NCI-H446 (cell line): ENCODE data around the gene HSH2D.

Source experiments
- DNase-seq, 2 experiments: peaks; one replicate each; lab custom pipeline; 2025; lab: John Stamatoyannopoulos, UW

HSH2D gene

DNA sequence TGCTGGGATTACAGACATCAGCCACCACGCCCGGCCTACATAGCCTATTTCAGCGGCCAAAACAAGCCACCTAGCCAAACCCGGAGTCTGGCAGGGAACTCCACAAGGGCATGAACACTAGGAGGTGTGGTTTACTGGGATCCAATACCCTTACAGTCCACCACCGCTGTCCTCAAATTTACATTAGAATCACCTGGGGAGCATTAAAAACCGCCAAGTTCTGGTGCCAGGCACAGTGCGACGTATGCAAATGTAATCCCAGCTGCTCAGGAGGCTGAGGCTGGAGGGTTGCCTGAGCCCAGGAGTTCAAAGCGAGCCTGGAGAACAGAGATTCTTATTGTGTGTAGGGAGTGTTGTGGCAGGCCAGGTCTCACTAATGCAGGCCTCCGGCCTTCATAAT lies 50.0 kb downstream of the HSH2D start:
- DNase-seq = no peak

DNA sequence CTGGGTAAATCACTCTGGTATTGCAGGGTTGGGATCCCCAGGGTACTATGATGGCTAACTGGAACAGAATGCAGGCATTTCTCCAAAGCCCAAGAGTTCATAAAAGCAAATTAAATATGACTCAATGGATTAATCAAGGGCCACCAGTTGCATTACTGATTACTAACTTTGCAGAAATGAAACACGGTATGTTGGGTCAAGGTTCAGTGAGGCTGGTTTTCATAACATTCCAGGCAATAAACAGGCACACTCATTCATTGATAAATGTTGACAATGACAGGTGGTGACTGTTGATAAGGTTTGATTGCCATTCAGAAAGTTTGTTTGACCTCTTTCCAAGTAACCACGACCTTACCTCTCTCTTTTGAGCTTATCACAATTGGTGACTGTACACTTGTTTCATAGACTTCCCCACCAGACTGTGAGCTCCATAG lies 53.7 kb downstream of the HSH2D start:
- no peak for DNase-seq

DNA sequence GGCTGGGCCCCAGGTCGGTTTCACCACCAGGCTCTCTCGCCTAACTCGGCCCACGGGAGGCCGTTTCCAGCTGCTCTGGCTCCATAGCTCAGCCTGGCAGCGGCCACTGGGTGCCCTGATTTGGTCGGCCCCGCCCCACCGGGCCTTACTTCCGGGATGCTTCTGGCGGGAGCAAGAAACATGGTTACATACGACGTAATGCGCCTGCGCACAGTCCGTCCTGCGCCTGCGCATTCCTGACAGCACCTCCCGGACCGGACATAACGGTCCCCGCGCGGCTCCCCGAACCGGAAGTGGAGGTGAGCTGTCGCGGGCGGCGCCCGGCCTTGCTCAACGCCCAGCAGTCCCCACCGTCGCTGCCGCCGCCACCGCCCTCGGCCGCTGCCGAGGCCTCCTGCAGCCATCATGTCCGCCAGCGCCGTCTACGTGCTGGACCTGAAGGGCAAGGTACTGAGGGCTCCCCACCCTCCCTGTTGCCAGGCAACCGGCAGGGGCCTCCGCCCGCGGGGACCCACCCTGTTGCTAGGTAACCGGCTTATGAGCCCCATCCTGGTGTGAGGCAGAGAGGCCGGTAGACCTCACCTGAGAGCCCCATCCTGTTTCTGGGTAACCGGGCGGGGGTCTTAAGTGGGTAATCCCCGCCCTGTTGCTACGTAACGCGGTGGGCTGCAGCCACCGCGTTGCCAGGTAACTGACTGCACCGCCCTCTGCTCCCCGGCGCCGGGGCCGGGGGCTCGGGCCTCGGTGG lies 54.3 kb downstream of the HSH2D start, which contains the start of gene AP1M1:
Gene AP1M1, plus strand, starts transcription at position 290 of the 748 bp plus-strand sequence. Its CDS starts 116 bp downstream, at position 406.
- DNase-seq = peak; percentile 95 to 99

DNA sequence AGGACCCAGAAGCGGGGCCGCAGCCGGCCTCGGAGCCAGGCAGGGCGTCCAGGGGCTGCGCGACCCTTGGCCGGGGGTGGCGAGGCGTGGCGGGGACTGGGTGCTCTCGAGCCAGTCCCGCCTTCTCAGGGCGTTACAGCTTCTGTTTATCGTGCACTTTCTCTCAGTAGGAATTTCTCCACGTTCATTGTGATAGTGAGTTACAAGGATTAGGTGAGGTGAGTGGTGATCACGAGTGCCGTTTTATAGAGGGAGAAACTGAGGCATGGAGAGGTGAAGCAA lies 54.8 kb downstream of the HSH2D start:
- no peak for DNase-seq

DNA sequence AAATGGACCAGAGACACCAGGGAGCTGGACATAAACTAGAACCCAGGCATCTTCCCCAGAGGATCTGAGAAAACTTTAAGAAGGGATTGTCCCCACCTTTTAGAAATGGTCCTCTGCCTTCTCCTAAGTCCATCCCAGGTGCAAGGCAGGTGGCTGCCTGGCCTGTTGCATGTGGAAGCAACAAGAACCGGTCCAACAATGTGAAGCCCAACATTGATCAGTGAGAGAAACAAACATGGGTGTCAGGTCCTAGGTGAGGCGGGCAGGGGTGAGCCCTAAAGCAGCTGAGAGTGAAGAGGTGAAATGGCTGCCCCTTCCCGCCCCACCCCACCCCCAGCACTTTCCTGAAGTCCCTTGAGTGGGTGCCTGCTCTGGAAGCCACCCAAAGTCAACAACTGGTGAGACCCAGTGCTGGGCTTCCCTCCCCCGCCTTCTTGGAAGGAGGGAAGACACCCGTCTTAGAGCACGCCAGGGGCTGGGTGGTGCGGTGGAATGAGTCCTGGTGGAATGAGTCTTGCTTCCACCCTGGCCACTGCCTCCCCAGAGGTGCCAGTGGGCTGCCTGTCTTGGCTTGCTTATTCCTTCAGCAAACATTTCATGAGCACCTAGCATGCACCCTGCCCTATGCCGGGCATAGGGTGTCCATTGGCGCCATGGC lies 55.9 kb downstream of the HSH2D start:
- no peak for DNase-seq

DNA sequence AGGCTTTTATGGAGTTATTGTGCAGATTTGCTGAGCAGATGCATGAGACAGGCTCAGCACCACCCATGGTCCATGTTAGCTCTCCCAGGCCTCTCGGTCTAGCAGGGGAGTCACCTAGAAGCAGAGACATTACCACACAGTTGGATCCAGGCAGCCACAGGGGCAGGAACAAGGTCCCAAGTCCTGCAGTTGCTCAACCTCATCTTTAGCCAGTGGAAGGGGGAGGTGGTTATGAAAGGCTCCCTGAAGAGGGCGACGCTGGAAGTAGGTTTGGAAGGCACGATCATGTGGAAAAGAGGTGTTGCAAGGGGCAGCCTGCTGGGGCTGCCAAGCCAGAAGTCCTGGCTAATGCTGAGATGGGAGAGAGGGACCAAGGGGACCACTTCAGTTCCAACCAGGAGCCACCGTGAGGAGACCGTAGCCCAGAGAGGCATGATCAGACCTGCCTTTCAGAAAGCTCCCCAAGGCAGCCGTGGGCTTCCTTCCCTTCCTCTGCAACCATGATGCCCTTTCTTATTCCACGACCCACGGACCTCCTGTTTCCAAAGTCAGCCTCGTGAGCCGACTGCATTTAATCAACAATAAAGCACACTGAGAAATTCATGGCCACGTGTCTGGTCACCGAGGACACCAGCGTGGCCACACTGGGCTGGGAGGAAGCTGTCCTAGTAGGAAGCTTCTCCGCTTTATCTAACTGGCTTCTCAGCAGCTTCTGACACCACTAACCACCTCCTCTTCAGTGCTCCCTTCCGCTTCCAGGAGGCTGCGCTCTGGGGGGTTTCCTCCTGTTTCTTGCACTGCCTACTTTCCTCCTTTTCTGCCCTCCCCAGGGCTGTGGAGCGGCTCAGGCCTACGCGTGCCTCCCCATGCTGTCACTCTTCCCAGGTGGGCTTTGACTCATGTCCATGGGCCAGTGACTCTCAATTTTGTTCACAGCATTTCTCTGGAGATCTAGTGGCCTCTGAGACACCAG lies 56.8 kb downstream of the HSH2D start:
- no peak for DNase-seq

DNA sequence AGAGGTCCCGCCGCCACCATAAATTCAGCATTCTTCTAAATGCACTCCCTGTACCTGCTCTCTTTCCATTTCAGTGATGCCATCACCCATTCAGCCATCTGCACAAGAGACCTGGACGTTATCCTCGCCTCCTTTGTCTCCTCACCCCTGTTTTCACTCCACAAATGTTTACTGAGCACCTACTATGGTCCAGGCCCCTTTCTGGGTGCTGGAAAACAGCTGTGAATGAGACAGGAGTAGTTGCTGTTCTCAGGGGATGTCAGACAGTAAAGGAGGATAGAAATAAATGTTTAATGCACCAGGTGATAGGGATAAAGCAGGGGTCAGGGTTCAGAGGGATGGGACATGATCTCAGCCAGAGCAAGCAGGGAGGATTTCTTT lies 57.5 kb downstream of the HSH2D start:
- DNase-seq = no peak

DNA sequence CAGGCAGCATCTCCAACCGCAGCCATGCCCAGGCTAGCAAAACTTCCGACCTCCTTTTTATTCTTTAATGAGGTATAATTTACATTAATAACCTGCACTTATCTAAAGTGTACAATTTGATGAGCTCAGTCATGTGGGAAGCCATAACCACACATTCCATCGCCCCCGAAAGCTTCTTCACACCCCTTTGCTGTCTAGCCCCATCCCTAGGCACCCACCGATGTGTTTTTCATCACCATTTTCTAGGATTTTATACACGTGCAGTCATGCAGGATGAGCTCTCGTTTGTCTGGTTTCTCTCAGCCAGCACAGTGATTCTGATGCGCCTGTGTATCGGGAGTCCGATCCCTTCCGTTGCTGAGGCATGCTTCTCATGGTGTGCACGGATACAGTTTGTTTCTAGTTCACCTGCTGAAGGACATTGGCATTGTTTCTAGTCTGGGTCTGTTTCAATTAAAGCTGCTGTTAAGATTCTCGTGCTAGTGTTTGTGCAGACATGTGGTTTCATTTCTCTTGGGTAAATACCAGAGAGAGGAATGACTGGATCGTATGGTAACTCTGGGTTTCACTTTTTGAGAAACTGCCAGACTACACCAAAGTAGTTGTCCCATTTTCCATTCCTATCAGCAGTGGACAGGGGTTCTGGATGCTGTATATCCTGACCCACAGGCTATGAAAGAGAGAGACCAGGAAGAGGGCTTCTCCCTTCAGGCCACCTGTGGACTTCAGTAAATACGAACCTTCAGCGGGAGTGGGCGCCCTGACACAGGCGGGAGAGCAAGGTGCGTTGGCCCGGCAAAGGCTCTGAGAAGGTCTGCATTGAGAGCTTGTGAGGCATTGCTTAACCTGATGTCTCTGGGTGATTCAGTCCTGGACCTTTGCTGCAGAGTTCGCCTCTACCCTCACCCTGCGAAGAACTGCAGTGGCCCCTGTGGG lies 59.1 kb downstream of the HSH2D start:
- DNase-seq = no peak

DNA sequence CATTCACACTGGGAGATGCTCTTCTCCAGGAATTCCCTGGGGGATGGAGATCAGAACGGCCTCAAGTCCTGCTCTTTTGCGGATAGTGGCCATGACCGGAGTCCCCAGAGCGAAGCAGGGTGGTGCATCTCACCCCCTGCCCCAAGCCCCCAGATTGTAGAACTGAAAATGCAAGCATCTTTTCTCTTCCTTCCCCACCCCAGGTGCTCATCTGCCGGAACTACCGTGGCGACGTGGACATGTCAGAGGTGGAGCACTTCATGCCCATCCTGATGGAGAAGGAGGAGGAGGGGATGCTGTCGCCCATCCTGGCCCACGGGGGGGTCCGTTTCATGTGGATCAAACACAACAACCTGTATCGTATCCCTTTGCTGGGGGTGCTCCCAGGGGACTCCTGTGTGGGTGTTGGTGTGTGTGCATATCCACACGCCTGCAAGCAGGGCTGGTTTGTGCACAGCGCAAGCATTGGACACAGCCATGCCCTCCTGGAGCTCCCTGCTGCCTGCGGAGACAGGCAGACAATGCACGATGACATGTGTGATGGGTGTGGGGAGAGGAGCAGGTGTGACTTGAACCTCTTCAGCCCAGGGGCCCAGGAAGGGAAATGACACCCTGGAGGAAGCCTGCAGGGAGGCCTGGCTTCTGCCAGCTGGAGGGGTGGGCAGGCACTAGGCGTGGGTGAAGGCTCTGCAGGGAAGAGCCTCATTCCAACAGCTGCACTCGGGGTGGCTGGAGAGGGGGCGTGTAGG lies 59.9 kb downstream of the HSH2D start:
- DNase-seq = no peak

DNA sequence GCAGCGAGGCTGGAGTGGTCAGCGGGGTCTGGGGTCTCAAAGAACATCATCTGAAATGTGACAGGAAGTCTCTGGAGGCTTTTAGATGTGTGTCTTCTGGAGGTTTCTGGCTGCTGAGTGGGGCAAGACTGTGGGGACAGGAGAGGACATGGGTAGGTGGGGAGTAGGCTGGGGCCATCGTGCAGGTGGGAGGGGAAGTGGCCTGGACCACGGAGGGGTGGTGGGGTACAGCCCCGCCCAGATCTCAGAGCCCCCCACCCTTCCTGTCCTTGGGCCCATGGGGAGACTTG lies 60.5 kb downstream of the HSH2D start:
- DNase-seq = no peak

DNA sequence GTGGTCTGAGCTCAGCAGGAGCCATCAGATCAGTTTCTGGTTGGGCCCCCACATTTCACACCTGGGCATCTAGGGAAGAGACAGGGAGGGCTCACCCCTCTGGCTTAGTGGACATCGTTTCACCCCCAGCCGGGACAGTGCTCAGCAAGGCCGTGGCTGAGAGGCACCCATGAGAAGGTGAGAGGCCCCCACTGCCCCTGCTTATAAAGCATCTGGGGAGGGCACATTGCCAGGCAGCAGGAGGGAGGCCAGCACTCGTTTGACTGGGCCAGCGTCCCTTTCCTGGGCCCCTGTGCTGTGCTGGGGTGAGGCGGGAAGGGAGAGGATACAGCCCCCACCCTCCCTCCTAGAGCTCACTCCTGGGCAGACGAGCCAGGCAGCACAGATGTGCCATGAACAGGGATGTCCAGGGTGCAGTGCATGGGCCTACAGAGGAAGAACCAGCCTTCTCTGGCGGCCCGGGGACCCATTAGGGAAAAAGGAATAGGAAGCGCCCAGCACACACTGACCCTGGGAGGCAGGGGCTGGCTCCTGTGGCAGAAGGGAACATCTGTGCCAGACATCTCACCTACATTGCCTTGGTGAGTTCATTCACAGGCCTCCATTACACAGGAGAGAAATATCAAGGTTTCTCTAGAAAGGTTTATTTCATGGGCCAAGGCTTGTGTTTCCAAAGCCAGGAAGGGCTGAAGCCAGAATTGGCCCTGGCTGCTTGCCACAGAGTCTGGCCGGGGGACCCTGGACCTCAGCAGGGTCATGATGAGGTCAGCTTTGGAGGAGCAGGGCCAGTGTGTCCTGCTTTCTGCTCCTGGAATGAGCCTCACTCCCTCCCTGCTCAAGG lies 61.9 kb downstream of the HSH2D start:
- DNase-seq = no peak

DNA sequence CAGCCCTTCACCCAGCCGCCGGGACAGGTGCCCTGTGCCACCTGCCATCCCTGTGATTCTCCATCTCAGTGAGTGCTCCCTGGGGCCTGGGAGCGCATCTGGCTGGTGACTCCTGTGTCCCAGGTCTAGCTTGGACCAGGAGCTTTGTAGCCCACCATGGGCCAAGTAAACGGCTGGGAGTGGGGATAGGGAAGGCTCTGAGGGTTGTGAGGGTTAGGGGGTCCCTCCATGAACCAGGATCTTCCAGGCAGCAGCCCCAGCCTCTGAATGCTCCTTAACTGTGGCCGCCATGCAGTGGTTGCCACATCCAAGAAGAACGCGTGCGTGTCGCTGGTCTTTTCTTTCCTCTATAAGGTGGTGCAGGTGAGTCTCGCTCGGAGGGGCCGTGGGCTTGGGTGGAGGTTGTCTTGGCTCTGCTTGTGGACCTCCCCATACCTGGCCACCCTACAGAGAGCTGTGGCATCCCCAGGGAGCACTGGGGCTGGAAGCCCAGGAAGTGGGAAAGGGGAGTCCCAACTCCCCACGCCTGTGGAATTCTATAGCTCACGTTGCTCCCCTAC lies 62.6 kb downstream of the HSH2D start:
- DNase-seq = no peak

DNA sequence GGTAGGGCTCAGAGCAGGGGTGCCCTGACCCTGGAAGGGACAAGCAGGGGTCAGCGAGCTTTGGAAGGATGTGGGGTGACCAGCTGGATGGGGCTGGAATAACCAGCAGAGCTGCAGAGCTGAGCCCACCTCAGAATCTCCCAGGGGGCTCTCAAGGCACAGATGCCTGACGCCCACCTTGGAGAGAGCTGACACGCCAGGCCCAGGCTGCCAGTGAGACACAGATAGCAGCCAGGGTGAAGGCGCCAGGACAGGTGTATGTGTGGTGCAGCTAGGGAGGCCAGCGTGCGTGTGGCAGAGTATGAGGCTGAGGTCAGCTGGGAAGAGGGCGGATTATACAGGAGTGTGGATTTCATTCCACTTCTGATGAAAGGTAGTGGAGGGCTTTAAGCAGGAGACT lies 63.2 kb downstream of the HSH2D start:
- no peak for DNase-seq

DNA sequence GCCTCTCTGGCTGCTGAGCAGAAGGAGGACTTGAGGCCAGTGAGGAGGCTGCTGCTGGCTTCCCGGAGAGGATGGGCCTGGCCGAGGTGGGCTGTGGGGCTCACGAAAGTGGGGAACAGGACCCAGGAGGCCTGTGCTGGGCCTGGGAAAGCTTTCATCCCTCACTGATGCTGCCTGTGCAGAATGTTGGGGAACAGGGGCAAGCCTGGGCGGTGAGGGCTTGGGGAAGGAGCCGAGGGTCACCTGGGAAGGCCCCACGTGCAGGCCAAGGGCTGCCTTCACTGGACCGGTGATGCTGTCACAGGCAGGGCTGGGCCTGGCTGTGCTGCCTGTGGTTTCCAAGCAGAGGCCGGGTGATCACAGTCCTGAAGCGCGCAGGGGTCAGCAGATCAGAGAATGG lies 63.6 kb downstream of the HSH2D start:
- DNase-seq = no peak

DNA sequence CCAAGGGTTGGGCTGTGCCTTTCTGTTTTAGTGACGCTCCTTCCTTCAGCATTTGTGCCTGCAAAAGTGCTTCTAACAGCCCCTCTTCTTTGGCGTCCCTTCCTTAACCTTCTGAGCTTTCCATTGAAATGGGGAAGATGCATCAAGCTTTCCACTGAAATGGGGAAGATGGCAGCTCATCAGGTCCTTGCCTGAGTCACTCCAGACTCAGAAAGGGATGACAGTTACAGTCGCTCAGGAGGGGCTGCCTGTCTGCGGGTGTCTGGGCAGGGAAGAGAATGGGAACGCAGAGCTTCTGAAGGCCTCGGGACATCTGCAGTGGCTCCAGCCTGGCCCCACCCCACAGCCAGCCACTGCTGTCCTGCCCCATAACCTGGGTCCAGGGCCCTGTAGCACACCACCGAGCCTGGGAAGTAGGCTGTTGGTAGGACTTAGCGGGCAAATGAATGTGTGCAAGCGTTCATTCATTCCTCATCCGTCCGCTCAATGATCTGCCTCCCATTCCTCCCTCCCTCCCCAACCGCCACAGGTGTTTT lies 64.1 kb downstream of the HSH2D start:
- no peak for DNase-seq
